Activated CD4-positive, alpha-beta T cell treated with anti-CD3 and anti-CD28 coated beads, Interleukin-2, amount 50 U/mL, for 4 hours (primary cell): ENCODE measurements around the gene SH3PXD2A.

Experiments
- DNase-seq, 2 experiments: peaks; one replicate each; pipeline ENCODE4 v3.0.0-alpha.2; 2020

SH3PXD2A gene

DNA sequence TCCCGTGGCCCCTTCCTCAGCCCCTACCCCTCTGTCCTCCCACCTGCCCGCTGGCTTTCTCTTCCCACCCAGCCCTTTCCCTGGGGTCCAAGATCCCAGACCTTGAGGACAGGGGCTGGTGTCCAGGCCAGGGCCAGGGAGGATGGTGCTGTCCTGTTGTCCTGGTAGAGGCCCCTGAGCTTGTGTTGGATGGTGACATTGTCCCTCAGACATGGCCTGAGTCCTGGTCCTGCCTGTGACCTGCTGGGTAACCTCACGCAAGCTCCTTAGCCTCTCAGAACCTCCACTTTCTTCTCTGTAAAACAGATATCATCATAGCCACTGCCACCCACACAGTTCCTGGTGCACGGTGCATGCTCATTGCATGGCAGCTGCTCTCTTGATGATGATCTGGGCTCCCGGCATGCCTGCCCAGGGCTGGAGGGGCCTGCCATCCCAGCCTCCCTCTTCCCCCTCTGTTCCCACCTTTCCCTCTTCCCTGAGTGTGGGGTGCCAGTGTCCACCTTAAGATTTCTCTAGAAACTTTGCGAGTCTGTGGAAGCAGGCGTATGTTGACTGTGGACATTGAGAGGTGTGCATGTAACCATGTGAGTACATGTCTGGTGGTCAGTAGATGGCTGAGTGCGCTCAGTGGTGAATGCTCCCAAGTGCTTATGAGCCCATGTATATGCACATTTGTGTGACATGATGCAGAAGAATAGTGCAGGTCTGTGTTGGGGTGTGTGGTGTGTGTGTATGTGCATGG, 301.5 kb downstream of the SH3PXD2A start:
- peak in 1 of 2 experiments; percentile 21 for DNase-seq

- no peak for DNase-seq
Observed at GRCh38 chr10:103552856-103553742, 302.3 kb downstream of the SH3PXD2A start.

DNA sequence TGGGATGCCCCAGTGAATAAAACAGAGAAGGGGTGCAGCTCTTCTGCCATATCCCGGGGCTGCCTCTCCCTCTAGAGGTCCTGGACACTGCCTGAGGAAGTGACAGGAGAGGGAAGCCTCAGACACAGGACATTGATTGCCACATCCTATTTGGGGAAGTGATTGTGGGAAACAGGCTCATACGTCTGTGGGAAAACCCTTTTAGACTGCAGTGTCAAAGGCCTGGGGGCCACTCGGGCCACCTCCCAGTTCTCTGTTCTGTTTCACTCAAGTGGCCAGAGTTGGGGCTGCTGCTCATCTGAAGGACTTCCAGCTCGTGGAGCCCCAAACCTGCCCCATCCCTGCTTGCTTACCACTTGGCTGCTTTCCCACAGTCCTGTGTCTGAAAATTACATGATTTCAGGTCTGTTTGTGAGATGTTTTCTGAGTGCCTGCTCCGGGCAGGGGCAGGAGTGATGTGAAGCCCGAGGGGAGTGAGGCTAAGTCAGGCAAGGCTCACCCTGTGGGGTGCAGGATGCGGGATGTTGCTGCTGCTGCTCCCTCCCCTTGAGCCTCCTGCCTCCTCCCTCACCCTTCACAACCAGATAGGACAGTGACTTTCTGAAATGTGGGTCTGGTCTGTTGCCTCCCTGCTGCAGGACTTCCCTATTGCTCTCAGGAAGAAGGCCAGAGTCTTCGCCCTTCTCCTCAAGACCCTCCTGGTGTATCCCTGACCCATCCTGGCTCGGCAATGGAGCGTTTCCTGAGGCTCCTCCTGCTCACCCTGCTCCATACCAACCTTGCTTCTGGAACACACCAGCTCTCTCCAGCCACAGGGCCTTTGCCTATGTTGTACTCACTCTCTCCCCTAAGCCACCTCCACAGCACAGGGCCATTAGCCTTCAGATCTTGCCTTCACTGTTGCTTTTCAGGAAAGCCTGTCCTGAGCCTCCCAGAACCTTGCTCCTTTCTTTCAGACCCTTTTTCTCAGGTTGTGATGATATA, 303.5 kb downstream of the SH3PXD2A start:
- DNase-seq = no peak

- DNase-seq = no peak
Observed at GRCh38 chr10:103550229-103550628, 305.1 kb downstream of the SH3PXD2A start.

GRCh38 chr10:103549349-103549685, 306.1 kb downstream of the SH3PXD2A start:
- DNase-seq = no peak

- no peak for DNase-seq
Observed at GRCh38 chr10:103548581-103549348, 306.6 kb downstream of the SH3PXD2A start.

DNA sequence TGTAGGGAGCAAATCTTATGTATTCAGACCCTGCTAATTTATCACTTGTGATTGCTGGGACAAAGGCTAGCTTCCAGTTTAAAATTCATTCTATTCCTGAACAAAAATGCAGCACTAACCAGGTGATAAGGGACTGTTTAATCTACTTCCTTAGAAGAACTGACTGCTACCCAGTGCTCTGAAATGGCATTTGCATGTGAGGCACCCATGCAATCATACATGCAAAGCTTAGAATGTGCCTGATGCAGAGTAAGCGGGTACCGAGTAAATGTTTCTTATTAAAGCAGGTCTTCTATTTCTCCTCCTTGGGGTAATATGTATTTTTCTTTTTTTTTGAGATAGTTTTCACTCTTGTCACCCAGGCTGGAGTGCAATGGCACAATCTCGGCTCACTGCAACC, 307.4 kb downstream of the SH3PXD2A start:
- DNase-seq = no peak

DNA sequence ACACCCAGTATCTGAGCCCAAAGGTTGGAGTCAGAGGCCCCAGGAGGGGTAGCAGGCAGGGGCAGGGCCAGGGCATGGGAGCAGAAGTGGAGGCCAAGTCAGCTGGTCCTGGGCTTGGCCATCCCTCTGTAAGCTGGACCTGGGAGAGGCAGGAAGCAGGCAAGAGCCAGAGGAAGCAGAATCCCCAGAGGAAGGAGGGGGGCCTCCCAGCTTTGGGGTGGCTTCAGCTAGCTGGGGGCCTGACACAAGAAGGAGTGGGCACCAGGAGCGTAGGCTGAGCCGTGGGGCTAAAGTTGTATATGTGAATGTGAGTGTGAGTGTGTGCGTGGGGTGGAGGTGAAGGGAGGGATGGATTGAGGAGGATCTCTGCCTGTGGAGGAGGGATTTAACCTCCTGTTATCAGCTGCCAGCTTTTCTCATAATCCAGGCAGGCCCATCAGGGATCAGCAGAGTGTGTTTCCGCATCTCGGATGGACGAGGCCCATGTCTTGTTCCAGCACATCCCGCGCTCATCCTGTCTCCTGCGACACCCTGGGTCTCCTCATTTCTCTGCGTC, 307.9 kb downstream of the SH3PXD2A start:
- no peak for DNase-seq

- DNase-seq = no peak
Observed at GRCh38 chr10:103546401-103546800, 309.0 kb downstream of the SH3PXD2A start.

- DNase-seq = no peak
Observed at GRCh38 chr10:103545771-103546281, 309.6 kb downstream of the SH3PXD2A start.

- no peak for DNase-seq
Observed at GRCh38 chr10:103545366-103545765, 310.0 kb downstream of the SH3PXD2A start.

DNA sequence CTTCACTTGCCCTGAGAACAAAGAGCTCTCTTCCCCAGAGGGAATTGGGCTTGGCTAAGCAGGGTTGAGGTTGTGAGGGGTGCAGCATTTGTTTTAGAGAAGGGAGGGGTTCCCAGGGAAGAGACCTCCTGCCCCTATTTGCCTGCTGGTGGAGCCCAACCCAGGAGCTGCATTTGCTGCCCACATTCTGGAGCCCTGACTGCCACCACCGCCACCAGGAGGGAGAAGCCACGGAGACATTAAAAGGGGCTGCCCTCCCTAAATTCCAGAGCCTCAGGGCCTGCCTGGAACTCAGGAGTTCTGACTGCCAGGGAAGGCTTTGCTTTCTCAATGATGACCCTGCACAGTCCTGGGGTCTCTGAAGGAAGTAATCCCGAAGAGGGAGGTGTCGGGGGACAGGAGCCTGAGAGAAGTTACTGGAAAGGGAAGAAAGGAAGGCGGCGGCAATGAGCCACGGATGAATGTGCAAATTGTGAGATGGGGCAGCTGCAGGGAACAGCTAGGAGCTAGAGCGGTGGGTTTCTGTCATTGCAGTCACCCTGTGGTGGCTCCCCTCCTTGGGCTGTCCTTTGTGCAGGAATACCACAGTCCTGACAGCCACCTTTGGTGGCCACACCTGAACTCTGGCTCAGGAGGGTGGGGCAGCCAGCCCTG, 310.6 kb downstream of the SH3PXD2A start:
- no peak for DNase-seq
